HCT116 (cell line): Measurements from ENCODE around the gene IL36A. TPM values are rescaled to one million over a fixed set of nuclear protein-coding genes. Genes with fewer than 3 reads are reported as not detected.

Experiments used
- ATAC-seq: fragments of 200-7000 bp; cut with Tn5 transposase; 2 replicates; pipeline ENCODE4 v1.9.1; 2020; ENCODE audit warnings: mild to moderate bottlenecking, moderate library complexity
- BruUV-seq: library from RNA; stranded (reverse); fragments of 400-500 nt; replicated peaks from 2 replicates; lab custom pipeline; 2021; lab: Mats Ljungman, UMichigan
- CTCF ChIA-PET: fragments of 300-600 bp; sonication (Branson Sonifier 250); formaldehyde crosslinking; loops from one replicate; lab custom pipeline; 2021; ENCODE audit warnings: antibody characterized with exemption; lab: Charles Lee
- POLR2A ChIA-PET: fragments of 300-600, 350-600 bp; sonication (Branson Sonifier 250); formaldehyde crosslinking; loops from one replicate; lab custom pipeline; 2021; ENCODE audit warnings: antibody characterized with exemption; lab: Charles Lee
- RAD21 ChIA-PET, 2 experiments: fragments of 300-600 bp; sonication (Branson Sonifier 250); formaldehyde crosslinking; loops; one replicate each; lab custom pipeline; 2023; ENCODE audit warnings: low total read pairs in 2 of 2; ENCODE audit not compliant: uncharacterized antibody in 2 of 2, unreplicated experiment in 2 of 2, low non-redundant PET in 1 of 2; lab: Charles Lee
- DNase-seq: peaks from one replicate; pipeline ENCODE4 v3.0.0-alpha.2; 2010; ENCODE audit warnings: low read depth, low spot score
- H2AFZ ChIP-seq: fragments of 200-600 bp; shearing (Covaris generic), sonication (generic); 2 replicates; pipeline ENCODE4 v1.6.1; 2017; ENCODE audit warnings: low read depth, mixed run types, mixed read lengths, antibody characterized with exemption, low read length; ENCODE audit not compliant: poor library complexity, severe bottlenecking
- H3K27ac ChIP-seq: 2 replicates; pipeline ENCODE4 v1.5.1; 2012; ENCODE audit warnings: low read depth, low read length
- H3K27me3 ChIP-seq: fragments of 200-600 bp; sonication (generic); 2 replicates; pipeline ENCODE4 v1.6.1; 2016; ENCODE audit warnings: mixed run types, low read length, mixed read lengths; ENCODE audit not compliant: insufficient read depth
- H3K36me3 ChIP-seq, 2 experiments: fragments of 200-500 bp in 1 of 2; fragments of 200-600 bp in 1 of 2; sonication (Bioruptor generic) in 1 of 2; sonication (generic) in 1 of 2; 2 replicates each; pipeline versions ENCODE4 v1.5.1 to v1.6.1; 2014 to 2016; ENCODE audit warnings: low read length in 2 of 2, inconsistent platforms in 1 of 2, mixed read lengths in 1 of 2, mixed run types in 1 of 2; ENCODE audit not compliant: insufficient read depth in 2 of 2, control insufficient read depth in 1 of 2
- H3K4me1 ChIP-seq, 2 experiments: fragments of 200-600 bp in 1 of 2; sonication (generic) in 1 of 2; 2 replicates each; pipeline versions ENCODE4 v1.5.1 to v1.6.1; 2012 to 2017; ENCODE audit warnings: low read length in 2 of 2, inconsistent platforms in 1 of 2, mild to moderate bottlenecking in 1 of 2, mixed read lengths in 1 of 2, mixed run types in 1 of 2, moderate library complexity in 1 of 2; ENCODE audit not compliant: insufficient read depth in 2 of 2, control insufficient read depth in 1 of 2
- H3K4me2 ChIP-seq: fragments of 200-600 bp; sonication (generic); 2 replicates; pipeline ENCODE4 v1.6.1; 2017; ENCODE audit warnings: mixed run types, low read length, mixed read lengths
- H3K4me3 ChIP-seq, 2 experiments: fragments of 200-600 bp in 1 of 2; sonication (generic) in 1 of 2; replicated peaks in 1 of 2; 2 replicates each; pipeline ENCODE4 v1.5.1; 2011 to 2016; ENCODE audit warnings: low read length in 2 of 2, control low read depth in 1 of 2, low read depth in 1 of 2, mild to moderate bottlenecking in 1 of 2, mixed read lengths in 1 of 2, mixed run types in 1 of 2
- H3K79me2 ChIP-seq: fragments of 200-600 bp; sonication (generic); 2 replicates; pipeline ENCODE4 v1.6.1; 2017; ENCODE audit warnings: mild to moderate bottlenecking, mixed run types, low read length, moderate library complexity, mixed read lengths; ENCODE audit not compliant: insufficient read depth
- H3K9ac ChIP-seq: fragments of 200-600 bp; sonication (generic); 2 replicates; pipeline ENCODE4 v1.6.1; 2016; ENCODE audit warnings: low read length, mixed read lengths
- H3K9me2 ChIP-seq: fragments of 200-600 bp; sonication (generic), shearing (Covaris generic); 2 replicates; pipeline ENCODE4 v1.6.1; 2017; ENCODE audit warnings: mixed run types, mild to moderate bottlenecking, moderate library complexity; ENCODE audit not compliant: insufficient read depth
- H3K9me3 ChIP-seq, 2 experiments: fragments of 200-500 bp in 1 of 2; fragments of 200-600 bp in 1 of 2; sonication (Bioruptor generic) in 1 of 2; sonication (generic) in 1 of 2; 2 replicates each; pipeline ENCODE4 v1.6.1; 2014 to 2017; ENCODE audit warnings: low read length in 2 of 2, mixed read lengths in 2 of 2, inconsistent platforms in 1 of 2, low read depth in 1 of 2, mild to moderate bottlenecking in 1 of 2, mixed run types in 1 of 2, moderate library complexity in 1 of 2; ENCODE audit not compliant: control insufficient read depth in 1 of 2, insufficient read depth in 1 of 2
- H4K20me1 ChIP-seq: fragments of 200-600 bp; sonication (generic), shearing (Covaris generic); 2 replicates; pipeline ENCODE4 v1.6.1; 2017; ENCODE audit warnings: mixed run types, mild to moderate bottlenecking, moderate library complexity; ENCODE audit not compliant: insufficient read depth
- CBX3 ChIP-seq: IDR thresholded peaks from 2 replicates; pipeline ENCODE4 v1.6.1; 2012; ENCODE audit warnings: low read depth
- EGR1 ChIP-seq: IDR thresholded peaks from 2 replicates; pipeline ENCODE4 v1.6.1; 2012; ENCODE audit warnings: low read depth
- EZH2 ChIP-seq: fragments of 200-600 bp; sonication (generic); IDR thresholded peaks from 2 replicates; pipeline ENCODE4 v1.6.1; 2017; ENCODE audit warnings: antibody characterized with exemption, mixed run types
- JUND ChIP-seq: IDR thresholded peaks from 2 replicates; pipeline ENCODE4 v1.6.1; 2012
- POLR2AphosphoS5 ChIP-seq: IDR thresholded peaks from 2 replicates; pipeline ENCODE4 v1.6.1; 2011; ENCODE audit warnings: mild to moderate bottlenecking, low read depth, low read length, moderate library complexity
- SP1 ChIP-seq: IDR thresholded peaks from 2 replicates; pipeline ENCODE4 v1.6.1; 2012; ENCODE audit warnings: low read depth
- SRF ChIP-seq: IDR thresholded peaks from 2 replicates; pipeline ENCODE4 v1.6.1; 2012; ENCODE audit warnings: low read depth
- TCF7L2 ChIP-seq: IDR thresholded peaks from 2 replicates; pipeline ENCODE4 v1.7.0; 2011; ENCODE audit warnings: borderline replicate concordance, inconsistent platforms; ENCODE audit not compliant: insufficient read depth, insufficient read length; ENCODE audit errors: extremely low read depth
- YY1 ChIP-seq: IDR thresholded peaks from 2 replicates; pipeline ENCODE4 v1.6.1; 2011; ENCODE audit warnings: low read length, low read depth, moderate library complexity, mild to moderate bottlenecking; ENCODE audit not compliant: insufficient replicate concordance; ENCODE audit errors: extremely low read depth
- intact Hi-C: fragments of 100-400 bp; cut with micrococcal nuclease; formaldehyde crosslinking; loops from 2 replicates; pipeline ENCODE4 v1.10.0; 2022
- total RNA-seq: library from RNA; stranded (reverse); gene quantifications from one replicate; pipeline ENCODE4 v1.2.1, GENCODE V29; 2021; ENCODE audit not compliant: unreplicated experiment
- TF ChIP-seq, protein P1 (sequence below): IDR thresholded peaks from 2 replicates; pipeline ENCODE4 v1.6.1; 2012
- TF ChIP-seq, protein P2 (sequence below): IDR thresholded peaks from 2 replicates; pipeline ENCODE4 v1.6.1; 2011; ENCODE audit warnings: mild to moderate bottlenecking, low read length, moderate library complexity; ENCODE audit not compliant: insufficient replicate concordance; ENCODE audit errors: extremely low read depth
- TF ChIP-seq, protein P3 (sequence below), 3 experiments: fragments of 200-600 bp in 1 of 3; sonication (generic) in 1 of 3; IDR thresholded peaks in 2 of 3; conservative IDR thresholded peaks in 1 of 3; 2 replicates each; pipeline ENCODE4 v1.5.1; 2012 to 2017; ENCODE audit warnings: low read depth in 2 of 3, low read length in 2 of 3, antibody characterized with exemption in 1 of 3, borderline replicate concordance in 1 of 3, control low read depth in 1 of 3, mild to moderate bottlenecking in 1 of 3, mixed read lengths in 1 of 3, mixed run types in 1 of 3, moderate library complexity in 1 of 3; ENCODE audit not compliant: insufficient read depth in 1 of 3
- TF ChIP-seq, protein P4 (sequence below): IDR thresholded peaks from 2 replicates; pipeline ENCODE4 v1.6.1; 2012; ENCODE audit warnings: low read depth

Gene IL36A
- total RNA-seq, 1 experiment from 2014 or later, result not detected

DNA sequence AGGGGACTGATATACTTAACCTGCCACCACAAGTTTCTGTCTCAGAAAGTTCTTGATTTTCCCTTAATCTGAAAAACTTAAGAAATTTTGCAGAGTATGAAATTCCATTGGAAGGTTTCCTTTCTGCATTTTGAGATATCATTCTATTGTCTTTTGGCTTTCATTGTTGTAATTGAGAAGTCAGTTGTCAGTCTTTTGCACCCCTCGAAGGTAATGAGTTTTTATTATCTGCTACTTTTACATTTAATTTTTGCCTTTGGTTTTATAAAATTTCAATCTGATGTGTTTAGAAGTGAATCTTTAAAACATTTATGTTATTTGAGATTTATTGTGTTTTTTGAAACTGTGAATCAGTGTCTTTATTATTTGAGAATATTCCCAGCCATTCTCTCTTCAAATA is 4.8 kb upstream of the IL36A start:
- no peak overlapping the region for H3K9ac ChIP-seq
- no TSS peak for BruUV-seq
- no peak for DNase-seq

DNA sequence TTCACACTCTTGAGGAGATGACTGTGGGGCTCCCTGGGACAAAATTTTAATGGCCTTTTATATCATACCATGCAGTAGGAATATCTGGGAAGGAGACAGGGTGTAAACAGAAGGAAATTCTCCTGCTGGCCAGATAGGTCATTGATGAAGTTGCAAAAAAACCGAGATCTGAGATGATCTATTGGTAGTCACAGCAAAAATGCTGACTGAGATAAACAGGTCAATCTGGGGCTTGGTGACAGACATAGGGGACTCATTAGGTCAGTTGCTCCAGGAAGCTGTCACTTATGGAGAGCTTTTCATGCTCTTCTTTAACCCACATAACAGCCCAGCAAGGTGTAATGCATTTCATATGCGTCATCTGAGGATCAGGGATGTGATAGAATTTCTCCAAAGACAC is 2.6 kb upstream of the IL36A start:
- ChIA-PET CTCF (no interaction called here), RAD21 (no interaction called here), POLR2A (no interaction called here)
- no peak for ATAC-seq
- Histone ChIP-seq H3K27me3 (no peaks in the 10 kb centered on the region), H3K4me1 (no peaks in the 10 kb centered on the region), H3K9me3 (peaks cover 15 to 25% of the 10 kb centered on the region in 2 experiments; a peak in 3 of 4 replicates), H4K20me1 (no peaks in the 10 kb centered on the region), H2AFZ (no peak overlapping the region), H3K4me3 (no peak overlapping the region), H3K4me2 (no peak overlapping the region), H3K27ac (no peak overlapping the region), H3K9ac (no peak overlapping the region), H3K9me2 (no peaks in the 10 kb centered on the region), H3K79me2 (no peaks in the 10 kb centered on the region), H3K36me3 (no peaks in the 10 kb centered on the region)
- no TSS peak for BruUV-seq
- intact Hi-C loops, result no loop called here
- no peak for DNase-seq
- TF ChIP-seq, protein P1, sequence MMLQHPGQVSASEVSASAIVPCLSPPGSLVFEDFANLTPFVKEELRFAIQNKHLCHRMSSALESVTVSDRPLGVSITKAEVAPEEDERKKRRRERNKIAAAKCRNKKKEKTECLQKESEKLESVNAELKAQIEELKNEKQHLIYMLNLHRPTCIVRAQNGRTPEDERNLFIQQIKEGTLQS, result no peak
- TF ChIP-seq JUND (no peak), CBX3 (no peak), SRF (no peak), SP1 (no peak), EZH2 (no peak), TCF7L2 (no peak), POLR2AphosphoS5 (no peak), EGR1 (no peak)
- TF ChIP-seq, protein P2, sequence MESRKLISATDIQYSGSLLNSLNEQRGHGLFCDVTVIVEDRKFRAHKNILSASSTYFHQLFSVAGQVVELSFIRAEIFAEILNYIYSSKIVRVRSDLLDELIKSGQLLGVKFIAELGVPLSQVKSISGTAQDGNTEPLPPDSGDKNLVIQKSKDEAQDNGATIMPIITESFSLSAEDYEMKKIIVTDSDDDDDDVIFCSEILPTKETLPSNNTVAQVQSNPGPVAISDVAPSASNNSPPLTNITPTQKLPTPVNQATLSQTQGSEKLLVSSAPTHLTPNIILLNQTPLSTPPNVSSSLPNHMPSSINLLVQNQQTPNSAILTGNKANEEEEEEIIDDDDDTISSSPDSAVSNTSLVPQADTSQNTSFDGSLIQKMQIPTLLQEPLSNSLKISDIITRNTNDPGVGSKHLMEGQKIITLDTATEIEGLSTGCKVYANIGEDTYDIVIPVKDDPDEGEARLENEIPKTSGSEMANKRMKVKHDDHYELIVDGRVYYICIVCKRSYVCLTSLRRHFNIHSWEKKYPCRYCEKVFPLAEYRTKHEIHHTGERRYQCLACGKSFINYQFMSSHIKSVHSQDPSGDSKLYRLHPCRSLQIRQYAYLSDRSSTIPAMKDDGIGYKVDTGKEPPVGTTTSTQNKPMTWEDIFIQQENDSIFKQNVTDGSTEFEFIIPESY, result no peak
- TF ChIP-seq, protein P3, sequence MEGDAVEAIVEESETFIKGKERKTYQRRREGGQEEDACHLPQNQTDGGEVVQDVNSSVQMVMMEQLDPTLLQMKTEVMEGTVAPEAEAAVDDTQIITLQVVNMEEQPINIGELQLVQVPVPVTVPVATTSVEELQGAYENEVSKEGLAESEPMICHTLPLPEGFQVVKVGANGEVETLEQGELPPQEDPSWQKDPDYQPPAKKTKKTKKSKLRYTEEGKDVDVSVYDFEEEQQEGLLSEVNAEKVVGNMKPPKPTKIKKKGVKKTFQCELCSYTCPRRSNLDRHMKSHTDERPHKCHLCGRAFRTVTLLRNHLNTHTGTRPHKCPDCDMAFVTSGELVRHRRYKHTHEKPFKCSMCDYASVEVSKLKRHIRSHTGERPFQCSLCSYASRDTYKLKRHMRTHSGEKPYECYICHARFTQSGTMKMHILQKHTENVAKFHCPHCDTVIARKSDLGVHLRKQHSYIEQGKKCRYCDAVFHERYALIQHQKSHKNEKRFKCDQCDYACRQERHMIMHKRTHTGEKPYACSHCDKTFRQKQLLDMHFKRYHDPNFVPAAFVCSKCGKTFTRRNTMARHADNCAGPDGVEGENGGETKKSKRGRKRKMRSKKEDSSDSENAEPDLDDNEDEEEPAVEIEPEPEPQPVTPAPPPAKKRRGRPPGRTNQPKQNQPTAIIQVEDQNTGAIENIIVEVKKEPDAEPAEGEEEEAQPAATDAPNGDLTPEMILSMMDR (IDR thresholded peaks at IDR 0.05 in 2 of 3, conservative IDR thresholded peaks at IDR 0.05 in 1 of 3; ENCODE audit: borderline replicate concordance in 1 of 3, insufficient read depth in 1 of 3, low read depth in 2 of 3, low read length in 2 of 3), result no peak
- TF ChIP-seq, protein P4, sequence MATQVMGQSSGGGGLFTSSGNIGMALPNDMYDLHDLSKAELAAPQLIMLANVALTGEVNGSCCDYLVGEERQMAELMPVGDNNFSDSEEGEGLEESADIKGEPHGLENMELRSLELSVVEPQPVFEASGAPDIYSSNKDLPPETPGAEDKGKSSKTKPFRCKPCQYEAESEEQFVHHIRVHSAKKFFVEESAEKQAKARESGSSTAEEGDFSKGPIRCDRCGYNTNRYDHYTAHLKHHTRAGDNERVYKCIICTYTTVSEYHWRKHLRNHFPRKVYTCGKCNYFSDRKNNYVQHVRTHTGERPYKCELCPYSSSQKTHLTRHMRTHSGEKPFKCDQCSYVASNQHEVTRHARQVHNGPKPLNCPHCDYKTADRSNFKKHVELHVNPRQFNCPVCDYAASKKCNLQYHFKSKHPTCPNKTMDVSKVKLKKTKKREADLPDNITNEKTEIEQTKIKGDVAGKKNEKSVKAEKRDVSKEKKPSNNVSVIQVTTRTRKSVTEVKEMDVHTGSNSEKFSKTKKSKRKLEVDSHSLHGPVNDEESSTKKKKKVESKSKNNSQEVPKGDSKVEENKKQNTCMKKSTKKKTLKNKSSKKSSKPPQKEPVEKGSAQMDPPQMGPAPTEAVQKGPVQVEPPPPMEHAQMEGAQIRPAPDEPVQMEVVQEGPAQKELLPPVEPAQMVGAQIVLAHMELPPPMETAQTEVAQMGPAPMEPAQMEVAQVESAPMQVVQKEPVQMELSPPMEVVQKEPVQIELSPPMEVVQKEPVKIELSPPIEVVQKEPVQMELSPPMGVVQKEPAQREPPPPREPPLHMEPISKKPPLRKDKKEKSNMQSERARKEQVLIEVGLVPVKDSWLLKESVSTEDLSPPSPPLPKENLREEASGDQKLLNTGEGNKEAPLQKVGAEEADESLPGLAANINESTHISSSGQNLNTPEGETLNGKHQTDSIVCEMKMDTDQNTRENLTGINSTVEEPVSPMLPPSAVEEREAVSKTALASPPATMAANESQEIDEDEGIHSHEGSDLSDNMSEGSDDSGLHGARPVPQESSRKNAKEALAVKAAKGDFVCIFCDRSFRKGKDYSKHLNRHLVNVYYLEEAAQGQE, result no peak

More for the DNA sequence above, 4.8 kb upstream of the IL36A start:
- ATAC-seq, result no peak
- ChIA-PET POLR2A (no interaction called here), RAD21 (no interaction called here), CTCF (no interaction called here)
- H3K9me3 ChIP-seq, result peaks cover 15 to 25% of the 10 kb centered on the region in 2 experiments; a peak in 3 of 4 replicates
- H2AFZ ChIP-seq, result no peak overlapping the region
- H3K4me1 ChIP-seq, result no peaks in the 10 kb centered on the region
- H3K9me2 ChIP-seq, result no peaks in the 10 kb centered on the region
- no peak overlapping the region for H3K4me2 ChIP-seq
- H3K27ac ChIP-seq, result no peak overlapping the region
- intact Hi-C loops, result no loop called here
- no peaks in the 10 kb centered on the region for H3K36me3 ChIP-seq
- H4K20me1 ChIP-seq, result no peaks in the 10 kb centered on the region
- H3K4me3 ChIP-seq, result no peak overlapping the region
- H3K79me2 ChIP-seq, result no peaks in the 10 kb centered on the region
- H3K27me3 ChIP-seq, result no peaks in the 10 kb centered on the region
- TF ChIP-seq CBX3 (peak; percentile 77; the same call in 1 of the 2 replicates), YY1 (no peak)
